HCT116 (cell line): ENCODE measurements around the gene BCL6. TPM values are rescaled to one million over a fixed set of nuclear protein-coding genes. Genes with fewer than 3 reads are reported as not detected.

Source experiments
- ATAC-seq: fragments of 200-7000 bp; cut with Tn5 transposase; 2 replicates; pipeline ENCODE4 v1.9.1; 2020; ENCODE audit warnings: mild to moderate bottlenecking, moderate library complexity
- BruUV-seq: library from RNA; stranded (reverse); fragments of 400-500 nt; replicated peaks from 2 replicates; lab custom pipeline; 2021; lab: Mats Ljungman, UMichigan
- CTCF ChIA-PET: fragments of 300-600 bp; sonication (Branson Sonifier 250); formaldehyde crosslinking; loops from one replicate; lab custom pipeline; 2021; ENCODE audit warnings: antibody characterized with exemption; lab: Charles Lee
- POLR2A ChIA-PET: fragments of 300-600, 350-600 bp; sonication (Branson Sonifier 250); formaldehyde crosslinking; loops from one replicate; lab custom pipeline; 2021; ENCODE audit warnings: antibody characterized with exemption; lab: Charles Lee
- RAD21 ChIA-PET, 2 experiments: fragments of 300-600 bp; sonication (Branson Sonifier 250); formaldehyde crosslinking; loops; one replicate each; lab custom pipeline; 2023; ENCODE audit warnings: low total read pairs in 2 of 2; ENCODE audit not compliant: uncharacterized antibody in 2 of 2, unreplicated experiment in 2 of 2, low non-redundant PET in 1 of 2; lab: Charles Lee
- DNase-seq: peaks from one replicate; pipeline ENCODE4 v3.0.0-alpha.2; 2010; ENCODE audit warnings: low read depth, low spot score
- H2AFZ ChIP-seq: fragments of 200-600 bp; shearing (Covaris generic), sonication (generic); 2 replicates; pipeline ENCODE4 v1.6.1; 2017; ENCODE audit warnings: low read depth, mixed run types, mixed read lengths, antibody characterized with exemption, low read length; ENCODE audit not compliant: poor library complexity, severe bottlenecking
- H3K27ac ChIP-seq: 2 replicates; pipeline ENCODE4 v1.5.1; 2012; ENCODE audit warnings: low read depth, low read length
- H3K27me3 ChIP-seq: fragments of 200-600 bp; sonication (generic); 2 replicates; pipeline ENCODE4 v1.6.1; 2016; ENCODE audit warnings: mixed run types, low read length, mixed read lengths; ENCODE audit not compliant: insufficient read depth
- H3K36me3 ChIP-seq, 2 experiments: fragments of 200-500 bp in 1 of 2; fragments of 200-600 bp in 1 of 2; sonication (Bioruptor generic) in 1 of 2; sonication (generic) in 1 of 2; 2 replicates each; pipeline versions ENCODE4 v1.5.1 to v1.6.1; 2014 to 2016; ENCODE audit warnings: low read length in 2 of 2, inconsistent platforms in 1 of 2, mixed read lengths in 1 of 2, mixed run types in 1 of 2; ENCODE audit not compliant: insufficient read depth in 2 of 2, control insufficient read depth in 1 of 2
- H3K4me1 ChIP-seq, 2 experiments: fragments of 200-600 bp in 1 of 2; sonication (generic) in 1 of 2; 2 replicates each; pipeline versions ENCODE4 v1.5.1 to v1.6.1; 2012 to 2017; ENCODE audit warnings: low read length in 2 of 2, inconsistent platforms in 1 of 2, mild to moderate bottlenecking in 1 of 2, mixed read lengths in 1 of 2, mixed run types in 1 of 2, moderate library complexity in 1 of 2; ENCODE audit not compliant: insufficient read depth in 2 of 2, control insufficient read depth in 1 of 2
- H3K4me2 ChIP-seq: fragments of 200-600 bp; sonication (generic); 2 replicates; pipeline ENCODE4 v1.6.1; 2017; ENCODE audit warnings: mixed run types, low read length, mixed read lengths
- H3K4me3 ChIP-seq, 2 experiments: fragments of 200-600 bp in 1 of 2; sonication (generic) in 1 of 2; replicated peaks in 1 of 2; 2 replicates each; pipeline ENCODE4 v1.5.1; 2011 to 2016; ENCODE audit warnings: low read length in 2 of 2, control low read depth in 1 of 2, low read depth in 1 of 2, mild to moderate bottlenecking in 1 of 2, mixed read lengths in 1 of 2, mixed run types in 1 of 2
- H3K79me2 ChIP-seq: fragments of 200-600 bp; sonication (generic); 2 replicates; pipeline ENCODE4 v1.6.1; 2017; ENCODE audit warnings: mild to moderate bottlenecking, mixed run types, low read length, moderate library complexity, mixed read lengths; ENCODE audit not compliant: insufficient read depth
- H3K9ac ChIP-seq: fragments of 200-600 bp; sonication (generic); 2 replicates; pipeline ENCODE4 v1.6.1; 2016; ENCODE audit warnings: low read length, mixed read lengths
- H3K9me2 ChIP-seq: fragments of 200-600 bp; sonication (generic), shearing (Covaris generic); 2 replicates; pipeline ENCODE4 v1.6.1; 2017; ENCODE audit warnings: mixed run types, mild to moderate bottlenecking, moderate library complexity; ENCODE audit not compliant: insufficient read depth
- H3K9me3 ChIP-seq, 2 experiments: fragments of 200-500 bp in 1 of 2; fragments of 200-600 bp in 1 of 2; sonication (Bioruptor generic) in 1 of 2; sonication (generic) in 1 of 2; 2 replicates each; pipeline ENCODE4 v1.6.1; 2014 to 2017; ENCODE audit warnings: low read length in 2 of 2, mixed read lengths in 2 of 2, inconsistent platforms in 1 of 2, low read depth in 1 of 2, mild to moderate bottlenecking in 1 of 2, mixed run types in 1 of 2, moderate library complexity in 1 of 2; ENCODE audit not compliant: control insufficient read depth in 1 of 2, insufficient read depth in 1 of 2
- H4K20me1 ChIP-seq: fragments of 200-600 bp; sonication (generic), shearing (Covaris generic); 2 replicates; pipeline ENCODE4 v1.6.1; 2017; ENCODE audit warnings: mixed run types, mild to moderate bottlenecking, moderate library complexity; ENCODE audit not compliant: insufficient read depth
- ATF3 ChIP-seq: IDR thresholded peaks from 2 replicates; pipeline ENCODE4 v1.6.1; 2012
- CEBPB ChIP-seq: IDR thresholded peaks from 2 replicates; pipeline ENCODE4 v1.6.1; 2012; ENCODE audit warnings: low read depth
- FOSL1 ChIP-seq: IDR thresholded peaks from 2 replicates; pipeline ENCODE4 v1.6.1; 2012; ENCODE audit warnings: low read depth
- JUND ChIP-seq: IDR thresholded peaks from 2 replicates; pipeline ENCODE4 v1.6.1; 2012
- REST ChIP-seq: IDR thresholded peaks from 2 replicates; pipeline ENCODE4 v1.6.1; 2012; ENCODE audit warnings: low read depth
- SIN3A ChIP-seq: IDR thresholded peaks from 2 replicates; pipeline ENCODE4 v1.6.1; 2012; ENCODE audit warnings: low read depth
- SRF ChIP-seq: IDR thresholded peaks from 2 replicates; pipeline ENCODE4 v1.6.1; 2012; ENCODE audit warnings: low read depth
- intact Hi-C: fragments of 100-400 bp; cut with micrococcal nuclease; formaldehyde crosslinking; loops from 2 replicates; pipeline ENCODE4 v1.10.0; 2022
- total RNA-seq: library from RNA; stranded (reverse); gene quantifications from one replicate; pipeline ENCODE4 v1.2.1, GENCODE V29; 2021; ENCODE audit not compliant: unreplicated experiment

Gene BCL6
- total RNA-seq, 1 experiment from 2014 or later, result 17.5 TPM

- H3K4me2 ChIP-seq, result peak overlapping the region; percentile 97
- no peaks in the 10 kb centered on the region for H3K36me3 ChIP-seq
- no peaks in the 10 kb centered on the region for H3K27me3 ChIP-seq
- CTCF ChIA-PET, result interaction anchor here (1.0 to 4.2 kb wide), 9 partner anchors 11 to 1496 kb away, joined by 3 to 260 read pairs (median 5); no protein-coding TSS in a partner anchor
- ATAC-seq, result no peak
- peaks cover 27 to 63% of the 10 kb centered on the region in 2 experiments for H3K4me1 ChIP-seq
- no TSS peak for BruUV-seq
- TF ChIP-seq SIN3A (no peak), CEBPB (no peak), JUND (no peak), REST (no peak), ATF3 (no peak), SRF (no peak), FOSL1 (no peak)
- TF ChIP-seq, all 23 proteins: peak for 0
- no peaks in the 10 kb centered on the region for H3K9me2 ChIP-seq
- no peak for DNase-seq
- RAD21 ChIA-PET, result interaction anchor here in 1 of 2 experiments (1.1 to 1.4 kb wide), 2 partner anchors 12 to 1217 kb away, joined by 3 to 5 read pairs; no protein-coding TSS in a partner anchor
- peak overlapping the region; percentile 66 for H2AFZ ChIP-seq
- no peaks in the 10 kb centered on the region for H4K20me1 ChIP-seq
- H3K9ac ChIP-seq, result peak overlapping the region; percentile 71
- POLR2A ChIA-PET, result interaction anchor here (1.3 kb wide), 1 partner anchor 12 kb away, joined by 5 read pairs; no protein-coding TSS in a partner anchor
- H3K79me2 ChIP-seq, result no peaks in the 10 kb centered on the region
- peak overlapping the region; percentile 62 to 85 for H3K4me3 ChIP-seq
- H3K27ac ChIP-seq, result peak overlapping the region; percentile 44
- intact Hi-C loops, result loop anchor here (1.0 to 2.0 kb wide), 3 partner anchors 1303 to 1495 kb away; no protein-coding TSS in a partner anchor
- H3K9me3 ChIP-seq, result no peaks in the 10 kb centered on the region
Measured at GRCh38 chr3:187738071-187738330, 7.3 kb downstream of the BCL6 start.
